ENCODE data around the gene C3AR1.
"Not testable (repeated sequence)": the region's sequence is repeated elsewhere in the genome, so short reads cannot be mapped to it uniquely, and the experiment has no call there.

The C3AR1 gene

GRCh38 chr12:8026291-8026900, 39.8 kb downstream of the C3AR1 start:
- peak; percentile 95 to 97 for DNase-seq

DNA sequence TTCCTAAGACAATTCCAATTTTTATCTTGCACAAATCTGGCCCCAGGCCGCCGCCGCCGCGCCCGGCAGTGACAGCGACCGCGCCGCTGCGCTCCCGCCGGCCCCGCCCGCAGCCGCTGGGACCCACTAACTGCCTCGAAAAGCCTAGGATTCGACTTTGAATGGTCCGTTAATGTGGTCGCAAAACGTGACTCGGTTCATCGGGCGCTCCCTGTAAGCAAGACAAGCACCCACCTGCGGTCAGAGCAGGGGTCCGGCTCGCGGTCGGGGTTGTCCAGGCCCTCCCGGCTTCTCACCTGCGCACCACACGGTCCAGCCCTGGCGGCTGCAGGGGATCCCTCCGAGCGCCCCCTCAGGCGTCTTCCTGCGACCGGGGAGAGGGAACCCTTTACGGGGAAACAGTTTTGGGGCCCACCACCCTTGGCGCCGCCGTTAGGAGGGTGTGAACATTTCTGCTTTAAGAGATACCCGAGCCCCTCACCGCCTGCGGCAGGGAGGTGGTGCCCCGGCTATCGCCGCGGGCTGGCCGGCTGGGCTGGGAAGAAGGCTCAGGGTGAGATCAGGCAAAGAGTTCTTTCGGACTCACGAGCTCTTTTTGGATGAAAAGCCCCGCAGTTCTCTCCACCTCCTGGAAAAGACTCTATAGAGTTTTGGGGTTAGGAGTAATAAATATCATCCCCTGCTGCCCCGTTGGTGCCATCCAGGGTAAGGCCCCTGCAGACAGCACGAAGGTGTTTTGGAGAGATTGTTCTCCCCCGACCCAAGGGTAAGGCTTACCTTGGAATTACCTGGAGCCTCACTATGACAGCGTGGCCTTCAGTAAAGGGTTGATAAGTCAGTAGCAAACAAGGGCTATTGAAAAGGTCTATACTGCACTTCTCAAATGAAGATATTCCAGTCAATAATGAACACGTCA, 47.2 kb downstream of the C3AR1 start:
- DNase-seq, result peak in 1 of 2 experiments; percentile 29

- not testable (repeated sequence) for DNase-seq
Observed at GRCh38 chr12:8018213-8018612, 47.9 kb downstream of the C3AR1 start.

GRCh38 chr12:8014836-8015235, 51.3 kb downstream of the C3AR1 start:
- no peak for DNase-seq

DNA sequence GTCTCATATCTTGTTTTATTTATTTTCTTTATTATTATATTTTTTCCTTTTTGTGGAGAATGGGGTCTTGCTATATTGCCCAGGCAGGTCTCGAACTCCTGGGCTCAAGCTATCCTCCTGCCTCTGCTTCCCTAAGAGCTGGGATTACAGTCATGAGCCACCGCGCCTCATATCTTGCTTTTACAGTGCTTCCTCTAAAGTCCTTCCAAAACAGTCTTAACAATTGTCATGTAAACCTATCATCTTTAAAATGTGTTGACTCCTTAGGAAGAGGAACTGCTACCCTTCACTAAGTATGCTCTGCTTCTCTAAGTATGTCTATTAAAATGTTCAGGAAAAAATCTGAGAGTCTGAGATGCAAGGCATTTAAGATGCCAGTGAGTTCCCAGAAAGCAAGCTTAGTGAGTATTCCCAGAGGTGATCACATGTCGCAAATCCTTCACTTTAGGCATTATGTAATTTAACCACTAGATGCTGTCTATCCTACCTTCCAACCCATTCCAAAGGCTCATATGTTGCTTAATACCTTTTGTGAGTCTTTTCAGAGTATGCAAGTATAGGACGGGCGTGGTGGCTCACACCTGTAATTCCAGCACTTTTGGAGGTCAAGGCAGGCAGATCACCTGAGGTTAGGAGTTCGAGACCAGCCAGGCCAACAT, 53.4 kb downstream of the C3AR1 start:
- DNase-seq, result no peak

- DNase-seq, result no peak
Observed at GRCh38 chr12:8011331-8011730, 54.8 kb downstream of the C3AR1 start.

Data from activated CD4-positive, alpha-beta T cell treated with anti-CD3 and anti-CD28 coated beads, Interleukin-2, amount 50 U/mL, for 48 hours (primary cell).